Upper lobe of left lung (tissue), 6 donors: ENCODE data around the gene CUX1. TPM values are rescaled to one million over a fixed set of nuclear protein-coding genes. Genes with fewer than 3 reads are reported as not detected.

Experiments used
- ATAC-seq, 2 donors: fragments of 200-7000 bp; cut with Tn5 transposase; one replicate each; pipeline ENCODE4 v1.9.1; 2022; ENCODE audit warnings: mild to moderate bottlenecking in 2 of 2, moderate library complexity in 2 of 2; ENCODE audit not compliant: low FRiP score in 2 of 2
- DNase-seq, 2 donors: peaks; one replicate each; pipeline ENCODE4 v3.0.0-alpha.2; 2019 to 2020
- H3K27ac ChIP-seq, 4 donors: fragments of 200-600 bp; sonication (generic); one replicate each; pipeline ENCODE4 v1.5.1; 2016 to 2019
- H3K27me3 ChIP-seq, 4 donors: fragments of 200-600 bp; sonication (generic); one replicate each; pipeline ENCODE4 v1.5.1; 2017 to 2019
- H3K36me3 ChIP-seq, 4 donors: fragments of 200-600 bp; sonication (generic); one replicate each; pipeline ENCODE4 v1.5.1; 2016 to 2019
- H3K4me1 ChIP-seq, 4 donors: fragments of 200-600 bp; sonication (generic); one replicate each; pipeline ENCODE4 v1.5.1; 2018 to 2019
- H3K4me3 ChIP-seq, 4 donors: fragments of 200-600 bp; sonication (generic); one replicate each; pipeline ENCODE4 v1.5.1; 2017 to 2019; ENCODE audit warnings: mild to moderate bottlenecking in 2 of 4, moderate library complexity in 1 of 4
- H3K9me3 ChIP-seq, 4 donors: fragments of 200-600 bp; sonication (generic); one replicate each; pipeline ENCODE4 v1.5.1; 2018 to 2019
- CTCF ChIP-seq, 6 experiments: fragments of 450-650 bp in 4 of 6; fragments of 200-600 bp in 2 of 6; sonication (generic) in 2 of 6; IDR thresholded peaks; one replicate each; pipeline ENCODE4 v1.5.1; 2016 to 2019; ENCODE audit warnings: antibody characterized with exemption in 6 of 6
- EP300 ChIP-seq, 4 donors: sonication (generic); formaldehyde crosslinking; IDR thresholded peaks; one replicate each; pipeline ENCODE4 v1.5.1; 2017; ENCODE audit warnings: antibody characterized with exemption in 4 of 4, control low read depth in 2 of 4
- POLR2A ChIP-seq, 4 donors: fragments of 450-650 bp; IDR thresholded peaks; one replicate each; pipeline ENCODE4 v1.5.1; 2016 to 2017; ENCODE audit warnings: antibody characterized with exemption in 4 of 4, mild to moderate bottlenecking in 2 of 4
- POLR2AphosphoS5 ChIP-seq, 2 donors: sonication (generic); formaldehyde crosslinking; IDR thresholded peaks; one replicate each; pipeline ENCODE4 v1.5.1; 2017; ENCODE audit warnings: antibody characterized with exemption in 2 of 2
- WGBS, 2 donors: methylation state at CpG; one replicate each; pipeline ENCODE4 v1.1.5; 2017 to 2018; 5-methylcytosine and 5-hydroxymethylcytosine counted together
- total RNA-seq, 6 donors: library from RNA; depleted of rRNA in 4 of 6; stranded (reverse); fragments of >200 nt in 4 of 6; gene quantifications; one replicate each; pipeline versions ENCODE4 v1.1.0 to v1.2.1, GENCODE V29; 2016 to 2021
- donor health status: DM: no; HTN: no; CAD: no; lungs with moderate emphysema.
- donor health status: DM: no; HTN: yes; CAD: no; lungs with severe emphysema.

Gene CUX1
- total RNA-seq, 6 donors from 2014 or later = 106 to 188 (median 115) TPM

GRCh38 chr7:101969997-101970585 is 152.7 kb downstream of the CUX1 start:
- H3K4me3 ChIP-seq = no peak overlapping the region
- H3K27me3 ChIP-seq = no peaks in the 10 kb centered on the region
- DNase-seq = no peak
- no peak overlapping the region for H3K27ac ChIP-seq
- TF ChIP-seq CTCF (IDR thresholded peaks at IDR 0.05) = no peak
- no peak for TF ChIP-seq POLR2AphosphoS5 (IDR thresholded peaks at IDR 0.05)
- no peak for TF ChIP-seq EP300 (IDR thresholded peaks at IDR 0.05)
- no peak for TF ChIP-seq POLR2A (IDR thresholded peaks at IDR 0.05)
- H3K4me1 ChIP-seq = no peaks in the 10 kb centered on the region
- no peak for ATAC-seq
- 81 to 86% methylated on average over 10 of the region's 10 CpGs for WGBS, 2 donors
- H3K9me3 ChIP-seq = no peaks in the 10 kb centered on the region
- H3K36me3 ChIP-seq = peaks cover 0 to 2% (median 0%) of the 10 kb centered on the region in 4 donors

- no peak for DNase-seq
- peaks cover 0 to 2% (median 0%) of the 10 kb centered on the region in 4 donors for H3K36me3 ChIP-seq
- H3K4me3 ChIP-seq = no peak overlapping the region
- H3K27ac ChIP-seq = no peak overlapping the region
- WGBS, 2 donors = 92 to 97% methylated on average over 5 of the region's 5 CpGs
- ATAC-seq = no peak
- no peaks in the 10 kb centered on the region for H3K27me3 ChIP-seq
- no peaks in the 10 kb centered on the region for H3K4me1 ChIP-seq
- H3K9me3 ChIP-seq = no peaks in the 10 kb centered on the region
- no peak for TF ChIP-seq POLR2AphosphoS5 (IDR thresholded peaks at IDR 0.05)
- no peak for TF ChIP-seq CTCF (IDR thresholded peaks at IDR 0.05)
- no peak for TF ChIP-seq POLR2A (IDR thresholded peaks at IDR 0.05)
- TF ChIP-seq EP300 (IDR thresholded peaks at IDR 0.05) = no peak
Observed at GRCh38 chr7:101970801-101971200, 153.4 kb downstream of the CUX1 start.

- TF ChIP-seq POLR2AphosphoS5 (IDR thresholded peaks at IDR 0.05) (no peak), EP300 (IDR thresholded peaks at IDR 0.05) (no peak), POLR2A (IDR thresholded peaks at IDR 0.05) (no peak), CTCF (IDR thresholded peaks at IDR 0.05) (no peak)
- Histone ChIP-seq H3K4me3 (no peak overlapping the region), H3K4me1 (no peaks in the 10 kb centered on the region), H3K9me3 (no peaks in the 10 kb centered on the region), H3K27me3 (no peaks in the 10 kb centered on the region), H3K36me3 (peaks cover 0 to 2% (median 0%) of the 10 kb centered on the region in 4 donors), H3K27ac (no peak overlapping the region)
- DNase-seq (no peak), ATAC-seq (no peak)
- 96 to 100% methylated on average over 3 of the region's 3 CpGs for WGBS, 2 donors
Observed at GRCh38 chr7:101971457-101971856, 154.0 kb downstream of the CUX1 start.

GRCh38 chr7:101972627-101973026 is 155.2 kb downstream of the CUX1 start:
- Histone ChIP-seq H3K27ac (no peak overlapping the region), H3K36me3 (peaks cover 0 to 2% (median 0%) of the 10 kb centered on the region in 4 donors), H3K4me3 (no peak overlapping the region), H3K9me3 (no peaks in the 10 kb centered on the region), H3K4me1 (no peaks in the 10 kb centered on the region), H3K27me3 (no peaks in the 10 kb centered on the region)
- no peak for ATAC-seq
- DNase-seq = no peak
- 90 to 92% methylated on average over 13 to 14 of the region's 14 CpGs for WGBS, 2 donors
- TF ChIP-seq POLR2A (IDR thresholded peaks at IDR 0.05) (no peak), EP300 (IDR thresholded peaks at IDR 0.05) (no peak), CTCF (IDR thresholded peaks at IDR 0.05) (no peak)

GRCh38 chr7:101973130-101973529 is 155.7 kb downstream of the CUX1 start:
- Histone ChIP-seq H3K27me3 (no peaks in the 10 kb centered on the region), H3K9me3 (no peaks in the 10 kb centered on the region), H3K4me1 (no peaks in the 10 kb centered on the region), H3K36me3 (peaks cover 0 to 2% (median 0%) of the 10 kb centered on the region in 4 donors), H3K4me3 (no peak overlapping the region), H3K27ac (no peak overlapping the region)
- WGBS, 2 donors = 97 to 98% methylated on average over 8 of the region's 8 CpGs
- DNase-seq (no peak), ATAC-seq (no peak)
- TF ChIP-seq POLR2AphosphoS5 (IDR thresholded peaks at IDR 0.05) (no peak), EP300 (IDR thresholded peaks at IDR 0.05) (no peak), CTCF (IDR thresholded peaks at IDR 0.05) (no peak), POLR2A (IDR thresholded peaks at IDR 0.05) (no peak)
